ENCODE data around the gene TAAR9.
"Not testable (repeated sequence)": the region's sequence is repeated elsewhere in the genome, so short reads cannot be mapped to it uniquely, and the experiment has no call there.

The TAAR9 gene

DNA sequence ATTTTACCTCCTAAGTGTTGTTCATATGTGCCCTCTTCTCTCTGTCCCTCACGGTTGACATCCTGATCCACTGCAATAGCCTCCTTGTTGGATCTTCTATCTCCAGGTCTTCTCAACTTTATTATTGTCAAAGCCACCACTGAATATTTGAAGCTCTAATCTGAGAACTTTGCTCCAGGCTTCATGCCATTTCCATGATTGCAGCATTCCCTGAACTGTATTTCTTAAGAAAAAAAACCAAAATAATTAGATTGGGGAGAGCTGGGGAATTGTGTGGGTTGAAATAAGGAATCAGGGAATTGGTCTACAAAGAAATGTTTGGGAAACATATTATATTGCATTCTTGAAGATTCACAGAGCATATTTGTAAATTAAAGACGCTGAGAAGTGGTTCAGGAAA is 22.7 kb upstream of the TAAR9 start:
- DNase-seq: no peak

DNA sequence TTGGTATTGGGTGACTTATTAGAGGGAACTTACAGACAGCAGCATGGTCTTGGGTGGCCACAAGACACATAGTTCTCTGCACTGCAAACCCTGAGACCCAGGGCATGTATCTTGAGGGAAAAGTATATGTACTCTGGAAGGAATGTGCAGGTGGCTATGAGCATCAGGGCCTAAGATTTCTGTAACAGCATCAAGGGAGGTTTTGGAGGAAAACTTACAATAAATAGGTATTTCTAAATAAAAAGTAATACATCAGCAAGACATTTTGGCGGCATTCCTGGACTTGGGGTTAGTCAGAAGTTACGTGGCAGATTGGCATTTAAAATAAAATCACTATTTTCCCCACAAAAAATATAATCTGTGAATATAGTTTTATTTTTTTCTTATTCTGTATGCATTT is 17.1 kb upstream of the TAAR9 start:
- no peak for DNase-seq

DNA sequence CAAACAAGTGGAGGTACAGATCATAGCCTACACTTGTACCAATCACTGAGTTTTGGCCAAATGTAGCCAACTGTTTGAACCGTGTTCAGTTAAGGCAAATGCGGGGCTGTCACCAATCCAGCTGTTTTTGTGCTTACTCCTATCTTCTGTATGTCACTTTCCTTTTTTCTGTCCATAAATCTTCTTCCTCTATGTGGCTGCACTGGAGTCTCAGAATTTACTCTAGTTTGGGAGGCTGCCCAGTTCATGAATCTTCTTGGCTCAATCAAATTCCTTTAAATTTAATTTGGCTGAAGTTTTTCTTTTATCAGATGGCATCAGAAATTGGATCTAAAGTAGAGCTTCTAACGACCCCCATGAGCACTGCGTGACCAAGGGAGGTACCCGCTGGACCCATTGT is 13.4 kb upstream of the TAAR9 start:
- DNase-seq: no peak

DNA sequence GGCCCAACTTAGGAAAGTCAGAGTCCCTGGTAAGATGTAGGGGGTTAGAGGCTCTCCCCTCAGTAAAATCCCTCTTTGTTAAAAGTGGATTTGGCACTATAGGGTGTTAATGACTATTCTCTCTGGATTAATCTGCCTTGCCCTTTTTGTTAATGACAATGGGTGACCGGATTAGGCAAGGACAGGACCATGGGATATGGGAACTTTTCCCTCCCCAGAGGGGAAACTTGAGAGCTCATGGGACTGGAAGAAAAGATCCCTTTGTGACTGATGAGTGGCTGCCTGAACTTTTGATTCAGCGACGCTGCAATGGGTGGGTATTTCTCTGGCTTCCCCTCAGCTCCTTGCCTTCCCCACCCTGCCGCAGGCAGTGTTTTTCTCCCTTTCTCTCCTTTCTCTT is 12.2 kb upstream of the TAAR9 start:
- DNase-seq: no peak

DNA sequence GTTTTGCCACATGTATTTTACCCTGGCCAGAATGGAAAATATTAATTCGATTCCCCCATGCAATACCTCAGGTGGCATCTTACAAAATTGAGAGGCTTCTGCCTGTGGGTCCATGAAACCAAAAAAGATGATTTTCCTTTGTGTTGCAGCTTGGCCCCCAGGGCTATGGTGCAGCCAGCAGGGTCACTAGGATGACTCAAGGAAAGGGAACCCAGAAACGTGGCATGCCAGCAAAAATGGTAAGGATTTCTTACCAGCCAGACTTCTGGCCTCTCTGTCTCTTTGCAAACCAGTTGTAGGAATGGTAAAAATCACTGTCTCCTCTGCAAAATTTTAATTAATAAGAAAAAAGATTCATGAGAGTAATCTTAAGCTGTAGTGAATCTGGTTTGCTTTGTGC is 11.6 kb upstream of the TAAR9 start:
- no peak for DNase-seq

DNA sequence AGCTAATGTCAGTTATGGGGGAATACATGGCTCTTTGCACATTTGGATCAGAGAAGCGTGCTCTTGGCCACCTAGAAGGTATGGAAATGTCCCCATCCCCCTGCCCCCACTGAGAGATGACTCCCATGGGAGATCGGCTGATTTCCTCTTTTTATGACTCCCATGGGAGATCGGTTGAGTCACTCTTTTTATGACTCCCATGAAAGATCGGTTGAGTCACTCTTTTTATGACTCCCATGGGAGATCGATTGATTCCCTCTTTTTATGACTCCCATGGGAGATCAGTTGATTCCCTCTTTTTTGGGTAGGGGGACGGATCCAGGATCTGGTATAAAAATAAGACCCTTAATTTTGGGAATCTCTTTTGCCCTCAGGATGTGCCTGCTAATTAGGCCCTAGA is 10.3 kb upstream of the TAAR9 start:
- no peak for DNase-seq

DNA sequence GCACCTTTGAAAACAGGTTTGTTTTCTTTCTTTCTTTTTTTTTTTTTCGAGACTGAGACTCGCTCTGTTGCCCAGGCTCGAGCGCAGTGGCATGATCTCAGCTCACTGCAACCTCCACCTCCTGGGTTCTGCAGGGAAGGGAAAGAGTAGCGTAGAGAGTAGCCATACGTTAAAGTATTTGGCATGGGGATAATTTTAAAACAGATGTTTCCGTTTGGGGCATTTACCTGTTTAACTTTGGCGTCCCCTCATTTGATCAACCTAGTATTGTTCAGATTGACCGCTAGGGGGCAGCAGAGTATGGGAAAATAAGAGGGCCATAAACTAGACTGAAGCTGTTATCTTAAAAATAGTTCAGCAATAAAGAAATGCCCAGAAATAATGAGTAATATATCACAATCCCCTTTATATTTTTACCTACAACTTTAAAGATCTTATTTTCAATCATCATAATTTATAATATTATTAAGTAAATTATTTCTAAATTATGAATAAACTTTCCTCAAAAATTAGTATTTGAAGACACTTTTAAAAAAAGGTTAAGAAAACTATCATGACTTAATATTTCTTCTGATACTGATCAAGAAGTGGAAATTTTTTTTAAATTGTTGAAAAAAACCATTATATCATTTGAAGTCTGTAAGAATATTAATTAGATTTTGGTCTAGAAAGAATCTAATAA is 7.6 kb upstream of the TAAR9 start:
- peak; percentile 32 for DNase-seq

DNA sequence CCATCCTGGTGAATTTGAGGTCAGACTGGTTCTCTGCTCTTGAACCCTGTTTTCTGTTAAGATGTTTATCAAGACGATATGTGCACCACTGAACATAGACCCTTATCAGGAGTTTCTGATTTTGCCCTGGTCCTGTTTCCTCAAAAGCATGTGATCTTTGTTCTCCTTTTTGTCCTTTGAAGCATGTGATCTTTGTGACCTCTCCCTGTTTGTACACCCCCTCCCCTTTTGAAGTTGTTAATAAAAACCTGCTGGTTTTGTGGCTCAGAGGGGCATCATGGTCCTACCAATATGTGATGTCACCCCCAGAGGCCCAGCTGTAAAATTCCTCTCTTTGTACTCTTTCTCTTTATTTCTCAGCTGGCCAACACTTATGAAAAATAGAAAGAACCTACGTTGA is 3.5 kb upstream of the TAAR9 start:
- not testable (repeated sequence) for DNase-seq

DNA sequence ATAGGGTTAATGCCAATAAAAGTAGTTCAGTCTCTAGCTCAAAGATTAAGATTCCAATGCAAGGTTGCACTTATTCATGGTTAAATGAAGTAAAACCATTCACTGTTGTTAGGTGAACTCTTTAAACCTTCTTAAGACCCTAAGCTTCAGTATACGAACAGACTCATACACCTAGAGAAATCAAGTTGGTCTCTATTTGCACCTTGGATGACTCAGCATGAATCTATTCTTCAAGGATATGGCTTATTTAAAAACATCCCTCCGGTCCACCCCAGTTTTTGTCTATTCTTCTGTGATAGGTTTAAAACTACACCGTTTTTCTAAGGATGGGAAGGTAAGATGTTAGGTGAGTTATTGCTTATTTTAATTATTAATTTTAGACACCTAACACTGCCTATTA is 932 bp upstream of the TAAR9 start:
- DNase-seq: no peak

DNA sequence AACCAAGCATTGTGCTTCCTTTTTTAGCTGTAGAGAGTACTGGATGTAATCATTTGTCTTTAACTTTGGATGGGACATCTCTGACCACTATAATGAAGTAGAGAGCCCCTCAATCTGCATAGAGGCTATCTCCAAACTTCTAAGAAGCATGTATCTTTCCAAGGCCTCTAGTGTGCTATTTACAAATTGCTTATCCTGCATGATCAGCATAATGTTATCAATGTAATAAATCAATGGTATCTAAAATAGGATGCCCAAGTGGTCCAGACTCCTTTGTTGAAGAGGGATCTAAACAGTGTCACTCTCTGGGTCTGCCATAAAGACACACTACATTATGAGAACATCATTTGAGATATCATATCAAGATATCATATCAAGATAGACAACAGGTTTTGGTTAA is 6.7 kb downstream of the TAAR9 start:
- DNase-seq: no peak

DNA sequence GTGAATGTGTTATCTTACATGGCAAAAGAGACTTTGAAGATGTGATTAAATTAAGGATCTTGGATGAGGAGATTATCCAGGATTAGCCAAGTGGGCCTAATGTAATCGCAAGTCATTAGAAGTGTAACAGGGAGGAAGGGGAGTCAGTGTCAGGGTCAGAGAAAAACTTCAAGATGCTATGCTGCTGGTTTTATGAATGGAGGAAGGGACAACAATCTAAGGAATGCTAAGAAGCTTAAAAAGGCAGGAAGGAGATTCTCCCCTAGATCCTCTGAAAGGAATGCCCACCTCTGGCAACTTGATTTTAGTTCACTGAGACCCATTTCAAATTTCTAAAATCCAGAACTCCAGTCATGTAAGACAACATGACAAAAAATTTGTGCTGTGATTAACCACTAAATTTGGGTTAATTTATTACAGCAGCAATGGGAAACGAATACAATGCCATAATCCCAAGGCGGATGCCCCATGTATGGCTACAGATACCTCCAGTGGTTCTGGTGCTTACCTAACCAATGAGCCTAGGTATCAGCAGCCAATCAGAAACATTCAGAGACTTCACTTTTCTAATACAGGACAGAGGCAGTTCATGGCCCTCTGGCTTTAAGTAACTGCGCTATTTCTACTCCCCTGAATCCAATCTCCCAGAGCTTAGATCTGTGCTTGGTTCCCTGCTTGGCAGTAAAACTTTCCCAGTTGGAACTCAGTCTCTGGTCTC is 10.8 kb downstream of the TAAR9 start:
- no peak for DNase-seq

DNA sequence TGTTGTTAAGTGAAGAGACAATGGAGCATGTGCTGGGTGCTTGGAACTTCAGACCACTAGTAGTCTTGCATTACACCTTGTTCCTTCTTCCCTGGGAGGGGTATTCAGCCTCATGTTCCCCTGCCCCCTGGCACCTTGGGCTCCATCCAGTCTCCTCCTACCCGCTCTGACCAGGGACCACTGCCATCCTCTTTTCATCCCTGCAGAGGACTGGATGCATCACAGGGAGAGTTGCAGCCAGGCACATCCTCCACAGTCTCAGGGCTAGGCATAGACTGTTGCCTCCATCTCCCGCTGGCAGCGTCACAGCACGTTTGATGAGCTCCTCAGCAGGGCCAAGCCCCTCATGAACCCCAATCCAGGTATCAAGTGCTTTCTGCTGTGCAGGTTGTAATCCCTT is 13.1 kb downstream of the TAAR9 start:
- DNase-seq: no peak

DNA sequence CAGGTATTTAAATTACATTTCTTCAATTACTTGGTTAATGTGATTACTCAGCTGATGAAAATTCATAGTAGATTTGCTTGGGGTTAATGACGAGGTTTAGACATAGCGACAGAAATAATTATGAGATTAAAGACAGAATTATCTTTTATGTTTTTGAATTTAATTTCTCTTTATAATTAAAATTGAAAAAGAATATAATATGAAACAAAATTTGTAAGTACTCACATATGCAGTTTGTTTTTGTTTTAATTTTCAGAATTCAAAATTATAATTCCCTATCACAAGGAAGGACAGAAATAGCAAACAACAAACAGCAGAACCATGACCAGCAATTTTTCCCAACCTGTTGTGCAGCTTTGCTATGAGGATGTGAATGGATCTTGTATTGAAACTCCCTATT is 14.3 kb downstream of the TAAR9 start, which contains the start of gene TAAR8:
Gene TAAR8 (plus strand): TSS at position 301 of the 400 bp plus-strand sequence. CDS start 21 bp downstream, at position 322.
- no peak for DNase-seq

DNA sequence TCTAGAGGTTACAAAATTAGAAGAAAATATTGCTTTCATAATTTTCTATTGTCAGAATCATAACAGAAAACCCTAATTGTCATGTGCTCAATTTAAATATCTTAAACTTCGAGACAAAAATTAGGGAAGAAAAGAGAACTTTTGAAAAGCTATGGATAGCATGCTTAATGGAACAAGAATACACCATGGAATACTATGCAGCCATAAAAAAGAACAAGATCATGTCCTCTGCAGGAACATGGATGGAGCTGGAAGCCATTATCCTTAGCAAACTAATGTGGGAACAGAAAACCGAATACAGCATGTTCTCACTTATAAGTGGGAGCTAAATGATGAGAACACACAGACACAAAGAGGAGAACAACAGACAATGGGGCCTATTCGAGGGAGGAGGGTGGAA is 22.0 kb downstream of the TAAR9 start:
- DNase-seq: not testable (repeated sequence)

DNA sequence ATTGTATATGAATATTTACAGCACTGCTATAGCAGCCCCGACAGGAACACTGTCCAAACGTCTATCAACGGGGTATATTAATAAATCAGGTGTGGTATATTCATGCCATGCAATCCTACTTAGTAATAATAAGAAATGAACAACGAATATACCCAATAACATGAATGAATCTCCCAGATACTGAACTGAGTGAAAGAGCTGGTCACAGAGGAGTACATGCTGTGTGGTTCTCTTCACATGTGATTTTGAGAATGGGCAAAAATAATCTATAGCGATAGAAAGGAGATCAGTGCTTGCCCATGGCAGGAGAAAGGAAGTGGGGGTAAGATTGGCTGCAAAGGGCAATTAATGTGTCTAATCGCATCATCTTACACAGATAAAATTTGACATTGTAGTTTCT is 28.3 kb downstream of the TAAR9 start:
- DNase-seq: no peak

DNA sequence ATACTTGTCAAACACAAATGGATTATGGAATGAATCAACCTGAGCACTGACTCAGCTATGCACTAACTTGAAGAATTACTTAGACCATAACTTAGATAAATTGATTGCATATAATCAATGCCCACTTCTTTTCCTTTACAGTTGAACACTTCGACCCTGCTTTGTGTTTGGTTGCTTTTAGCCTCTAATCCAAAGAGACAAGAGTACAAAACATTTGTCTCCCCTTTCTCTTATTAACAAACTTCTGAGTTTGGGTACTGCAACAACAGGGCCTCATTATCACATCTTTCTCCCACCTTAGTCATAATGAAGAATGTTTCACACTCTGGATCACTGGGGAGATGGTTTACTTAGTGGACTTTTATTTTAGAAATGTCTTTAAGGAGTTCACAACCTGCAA is 29.5 kb downstream of the TAAR9 start:
- DNase-seq: no peak

DNA sequence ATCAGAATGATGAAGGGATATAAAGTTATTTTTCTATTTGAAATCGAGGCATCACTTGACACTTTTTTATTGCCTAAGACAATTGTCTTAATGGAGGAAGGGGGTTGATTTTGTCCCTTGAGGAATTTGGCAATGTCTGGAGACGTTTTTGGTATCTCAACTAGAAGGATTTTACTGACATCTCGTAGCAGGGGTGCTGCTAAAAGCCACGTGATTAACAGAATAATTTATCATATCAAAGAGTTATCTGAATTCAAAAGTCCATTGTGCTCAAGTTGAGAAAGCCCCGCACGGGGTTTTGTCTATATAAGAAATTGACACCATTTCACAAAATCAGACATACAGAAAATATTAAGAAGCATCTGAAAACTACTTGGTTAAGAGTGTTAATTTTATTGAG is 30.5 kb downstream of the TAAR9 start:
- no peak for DNase-seq

DNA sequence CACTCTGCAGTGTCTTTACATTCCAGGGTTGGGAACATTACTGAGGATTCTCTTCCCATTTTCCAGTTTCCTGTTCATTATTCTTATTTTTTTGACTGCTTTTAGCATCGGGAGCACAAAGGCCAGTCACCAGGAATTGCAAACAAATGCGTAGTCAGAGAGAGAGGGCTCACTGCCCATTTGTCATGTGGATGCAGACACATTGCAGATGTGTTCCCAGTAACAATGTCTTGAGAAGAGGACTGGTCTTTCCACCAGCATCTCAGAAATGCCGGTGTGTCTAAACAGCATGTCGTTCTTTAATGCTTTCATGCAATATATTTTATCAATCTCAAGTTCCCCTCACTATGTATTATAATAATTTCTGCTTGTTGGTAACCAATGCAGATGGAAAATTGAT is 31.1 kb downstream of the TAAR9 start:
- DNase-seq: no peak

DNA sequence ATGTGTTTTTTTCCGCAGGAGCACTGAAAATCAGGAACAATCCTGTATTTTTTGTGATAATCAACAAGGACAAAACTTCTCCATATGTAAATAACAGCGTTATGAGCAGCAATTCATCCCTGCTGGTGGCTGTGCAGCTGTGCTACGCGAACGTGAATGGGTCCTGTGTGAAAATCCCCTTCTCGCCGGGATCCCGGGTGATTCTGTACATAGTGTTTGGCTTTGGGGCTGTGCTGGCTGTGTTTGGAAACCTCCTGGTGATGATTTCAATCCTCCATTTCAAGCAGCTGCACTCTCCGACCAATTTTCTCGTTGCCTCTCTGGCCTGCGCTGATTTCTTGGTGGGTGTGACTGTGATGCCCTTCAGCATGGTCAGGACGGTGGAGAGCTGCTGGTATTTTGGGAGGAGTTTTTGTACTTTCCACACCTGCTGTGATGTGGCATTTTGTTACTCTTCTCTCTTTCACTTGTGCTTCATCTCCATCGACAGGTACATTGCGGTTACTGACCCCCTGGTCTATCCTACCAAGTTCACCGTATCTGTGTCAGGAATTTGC is 32.2 kb downstream of the TAAR9 start, which contains the start of gene TAAR6:
Gene TAAR6 (plus strand): TSS at position 102 of the 557 bp plus-strand sequence. CDS start 0 bp downstream, at position 102.
- no peak for DNase-seq

DNA sequence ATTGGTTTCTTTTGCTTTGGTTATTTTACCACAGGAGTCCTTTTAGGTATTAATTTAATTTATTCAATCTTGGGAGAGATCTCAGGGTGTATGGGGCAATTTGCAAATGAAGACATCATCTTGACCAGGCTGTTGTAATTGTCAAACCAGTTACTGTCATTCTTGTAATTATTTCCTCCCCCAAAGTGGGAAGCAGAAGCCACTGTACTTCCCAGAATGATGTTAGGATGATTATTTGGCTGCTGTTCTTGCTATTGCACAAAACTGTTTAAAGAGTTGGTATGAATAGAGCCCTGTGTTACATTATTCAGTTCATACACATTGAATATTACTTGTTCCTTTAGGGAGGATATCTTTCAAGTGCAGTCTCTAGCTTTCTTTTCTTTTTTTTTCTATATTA is 33.7 kb downstream of the TAAR9 start:
- DNase-seq: peak; percentile 11

DNA sequence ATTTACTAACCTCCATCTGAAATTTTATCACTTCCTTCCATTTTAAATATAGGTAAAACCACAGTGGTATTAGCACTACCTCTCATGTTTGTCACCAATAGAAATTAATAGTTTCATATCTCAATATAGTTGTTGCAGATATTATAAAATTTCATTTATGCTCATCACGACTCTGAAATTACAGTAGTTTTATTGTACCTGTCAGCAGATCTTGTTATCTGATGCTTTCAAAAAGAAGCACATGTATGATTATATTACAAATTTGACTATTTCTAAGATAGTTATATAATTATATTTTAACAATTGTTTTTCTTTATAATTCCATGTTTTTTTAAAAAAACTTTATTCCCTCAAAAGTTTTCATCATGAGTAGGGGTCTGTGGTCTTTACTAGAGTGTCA is 46.6 kb downstream of the TAAR9 start:
- DNase-seq: no peak

DNA sequence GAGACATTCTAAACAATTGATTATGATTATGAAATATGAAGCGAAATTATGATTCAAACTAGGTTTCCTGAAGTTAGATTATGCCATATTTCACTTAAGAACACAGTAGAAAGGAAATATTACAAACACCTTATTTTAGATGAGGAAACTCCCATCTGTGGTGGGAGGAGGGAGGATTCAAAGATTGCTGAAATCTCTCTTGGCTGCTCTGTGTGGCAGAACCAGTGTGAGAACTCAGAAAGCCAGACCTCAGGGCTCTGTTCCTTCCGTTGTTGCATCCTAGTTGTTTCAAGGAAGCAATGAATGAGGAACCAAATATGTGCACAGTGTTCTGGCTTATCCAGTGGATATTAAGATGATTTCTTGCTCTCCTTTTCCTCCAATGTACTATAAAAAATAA is 49.3 kb downstream of the TAAR9 start:
- DNase-seq: peak; percentile 89
